HK-2 (cell line): ENCODE measurements around the gene ANKRD18A.

Source experiments
- DNase-seq: peaks from one replicate; pipeline ENCODE4 v3.0.0-alpha.2; 2018; ENCODE audit not compliant: unreplicated experiment

ANKRD18A gene

GRCh38 chr9:38620483-38621433, at the start of gene ANKRD18A:
TSS of gene ANKRD18A (minus strand) at chr9:38620596. CDS start at chr9:38620285, 311 bp downstream.
- DNase-seq: peak; percentile 92

DNA sequence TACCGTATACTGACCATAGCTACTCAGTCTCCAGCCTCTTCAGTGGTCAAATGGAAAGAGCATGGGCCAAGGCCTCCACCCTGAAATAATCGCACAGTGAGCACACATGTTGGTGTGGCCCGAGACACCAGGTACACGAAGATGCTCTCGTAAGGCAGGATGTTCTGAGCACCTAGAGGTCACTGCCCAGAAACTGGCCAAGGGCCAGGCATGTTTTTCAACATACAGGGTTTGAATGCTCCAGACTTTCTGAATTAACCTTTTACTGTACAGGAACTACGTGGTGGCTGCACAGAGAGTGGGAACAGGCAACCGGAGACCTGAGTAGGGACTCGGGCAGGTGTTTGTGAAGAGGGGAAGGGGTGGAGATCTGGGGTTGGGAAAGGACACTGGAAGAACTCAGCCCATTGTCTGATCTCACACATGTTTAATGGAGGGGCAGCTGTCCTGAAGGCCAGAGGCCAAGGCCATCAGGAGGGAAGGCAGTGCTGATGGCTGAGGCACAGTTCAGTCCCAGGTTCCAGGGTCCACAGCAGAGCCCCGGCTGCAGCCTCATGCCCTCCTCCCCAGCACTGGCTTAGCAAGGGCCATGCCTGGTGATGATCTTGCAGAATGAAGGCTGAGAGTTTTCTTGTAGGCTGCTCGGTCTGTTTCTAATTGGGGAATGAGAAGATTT, 48.5 kb upstream of the ANKRD18A start:
- no peak for DNase-seq

GRCh38 chr9:38662763-38663593, 42.6 kb upstream of the ANKRD18A start:
- DNase-seq: no peak

- DNase-seq: no peak
Measured at GRCh38 chr9:38659538-38659937, 39.1 kb upstream of the ANKRD18A start.

DNA sequence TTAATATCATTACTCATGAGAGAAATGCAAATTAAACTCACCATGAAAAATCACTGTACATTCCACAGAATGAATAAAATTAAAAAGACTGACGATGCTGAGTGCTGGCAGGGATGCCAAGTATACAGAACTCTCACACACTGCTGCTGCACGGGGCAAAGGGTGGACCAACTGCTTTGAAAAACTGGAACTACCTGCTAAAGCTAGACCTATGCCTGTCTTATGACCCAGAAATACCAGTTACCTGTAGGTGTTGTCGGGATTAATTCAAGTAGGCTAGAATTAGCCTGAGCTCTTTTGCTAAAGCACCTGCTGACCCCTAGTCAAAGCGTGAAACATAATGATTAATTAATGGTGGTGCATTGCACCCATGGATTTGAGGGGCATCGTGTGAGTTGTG, 36.5 kb upstream of the ANKRD18A start:
- no peak for DNase-seq

DNA sequence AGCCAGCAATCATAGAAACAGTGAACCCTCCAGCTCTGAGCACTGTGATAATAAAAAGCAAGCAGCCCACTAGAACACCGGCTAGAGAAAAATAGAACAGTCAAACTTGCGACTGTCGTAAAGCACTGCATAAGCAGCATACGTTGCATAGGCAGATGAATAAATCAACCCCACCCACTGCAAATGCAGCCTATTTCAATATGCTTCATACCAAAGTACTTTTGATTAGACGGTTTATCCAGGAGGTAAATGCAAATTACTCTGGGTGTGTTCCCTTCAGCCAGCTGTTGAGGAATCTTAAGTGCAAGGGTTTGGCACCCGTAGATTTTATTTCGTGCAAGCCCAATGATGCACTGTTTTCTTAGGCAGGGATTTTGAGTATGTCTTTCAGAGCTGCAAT, 32.1 kb upstream of the ANKRD18A start:
- no peak for DNase-seq

DNA sequence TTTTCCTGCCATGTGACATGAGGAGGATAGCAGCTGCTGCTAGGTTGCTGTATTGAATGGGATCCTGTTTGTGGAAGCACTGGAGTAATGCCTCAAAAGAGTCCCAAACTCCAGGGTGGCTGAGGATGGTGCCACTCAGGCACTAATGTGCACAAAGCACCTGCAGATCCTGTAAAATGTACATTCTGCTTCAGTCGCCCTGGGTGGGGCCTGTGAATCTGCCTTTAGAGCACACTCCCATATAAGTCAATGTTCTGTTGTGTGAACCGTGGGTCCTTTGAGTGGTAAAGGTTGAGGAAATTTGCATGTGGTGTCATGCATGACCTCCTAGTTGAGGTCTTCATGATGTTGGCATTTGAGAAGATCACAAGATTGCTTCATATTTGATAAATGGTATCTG, 31.6 kb upstream of the ANKRD18A start:
- DNase-seq: no peak

DNA sequence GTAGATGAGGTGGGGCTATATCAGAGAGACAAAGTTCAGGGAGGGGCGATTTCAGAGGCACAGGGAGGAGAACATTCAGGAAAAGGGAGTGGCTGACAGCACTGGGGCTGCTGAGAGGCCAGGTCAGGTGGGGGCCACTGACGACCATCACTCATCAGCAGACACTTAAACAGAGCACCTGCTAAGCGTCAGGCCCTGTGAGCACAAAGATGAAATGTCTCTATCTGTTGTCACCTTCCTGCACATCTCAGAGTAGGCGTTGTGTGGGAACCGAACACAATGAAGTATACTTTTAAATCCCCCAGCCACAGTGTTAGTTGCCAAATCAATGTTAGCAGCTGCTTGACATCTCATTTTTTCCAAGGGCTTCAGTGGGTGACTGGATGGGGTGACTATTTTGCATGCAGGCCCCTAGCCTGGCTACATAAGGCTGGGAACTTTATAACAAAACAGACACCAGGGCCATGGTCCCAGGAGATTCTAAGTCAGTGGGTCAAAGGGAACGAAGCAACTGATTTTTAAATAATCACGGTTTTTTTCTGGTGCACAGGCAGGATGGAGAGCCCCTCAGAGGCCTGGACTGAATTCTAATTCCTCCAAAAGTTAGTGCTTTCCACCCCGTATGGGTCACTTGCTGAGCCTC, 31.1 kb upstream of the ANKRD18A start:
- no peak for DNase-seq

- no peak for DNase-seq
Measured at GRCh38 chr9:38650564-38650963, 30.2 kb upstream of the ANKRD18A start.

- no peak for DNase-seq
Measured at GRCh38 chr9:38649731-38650363, 29.5 kb upstream of the ANKRD18A start.

- DNase-seq: no peak
Measured at GRCh38 chr9:38644601-38645000, 24.2 kb upstream of the ANKRD18A start.

DNA sequence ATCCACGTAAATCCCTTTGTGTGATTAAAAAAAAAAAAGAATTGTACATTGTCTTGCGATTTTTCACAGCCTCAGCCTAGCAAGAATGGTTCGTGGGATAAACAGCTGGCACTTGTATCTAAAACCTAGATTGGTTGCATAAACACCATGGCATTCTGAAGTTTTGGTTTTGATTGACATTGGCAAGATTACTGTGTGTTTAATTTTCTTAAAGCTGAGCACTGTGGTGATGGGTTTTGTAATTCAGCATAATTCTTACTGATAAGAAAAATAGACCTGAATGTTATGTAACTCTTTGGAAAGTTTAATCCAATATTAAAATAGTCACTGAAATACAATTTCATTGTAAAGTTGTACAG, 23.4 kb upstream of the ANKRD18A start:
- no peak for DNase-seq

DNA sequence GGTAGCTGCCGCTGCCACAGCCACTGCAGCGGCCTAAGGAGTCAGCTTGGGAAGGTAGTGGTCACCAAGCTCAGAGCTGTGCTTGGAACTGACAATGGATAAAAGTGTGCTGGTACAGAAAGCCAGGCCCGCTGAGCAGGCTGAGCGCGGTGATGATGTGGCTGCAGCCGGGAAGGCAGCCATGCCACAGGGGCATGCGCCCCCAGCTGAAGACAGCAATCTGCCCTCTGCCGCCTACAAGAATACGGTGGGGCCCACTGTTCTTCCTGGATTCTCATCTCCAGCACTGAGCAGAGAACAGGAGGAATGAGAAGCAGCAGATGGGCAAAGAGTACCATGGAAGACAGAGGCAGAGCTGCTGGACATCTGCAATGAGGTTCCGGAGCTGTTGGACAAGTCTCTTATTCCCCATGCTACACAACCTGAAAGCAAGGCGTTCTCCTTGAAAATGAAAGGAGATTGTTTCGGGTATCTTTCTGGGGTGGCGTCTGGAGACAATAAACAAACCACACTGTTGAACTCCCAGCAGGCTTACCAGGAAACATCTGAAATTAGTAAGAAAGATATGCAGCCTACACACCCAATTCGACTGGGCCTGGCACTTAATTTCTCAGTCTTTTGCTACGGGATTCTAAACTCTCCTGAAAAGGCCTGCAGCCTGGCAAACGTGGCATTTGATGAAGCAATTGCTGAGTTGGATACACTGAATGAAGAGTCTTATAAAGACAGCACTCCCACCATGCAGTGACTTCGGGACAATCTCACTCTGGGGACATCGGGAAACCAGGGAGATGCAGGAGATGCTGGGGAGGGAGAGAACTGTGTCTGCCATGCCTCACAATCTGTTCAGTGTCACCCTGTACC, 22.8 kb upstream of the ANKRD18A start:
- DNase-seq: no peak

GRCh38 chr9:38641985-38642864, 21.8 kb upstream of the ANKRD18A start:
- no peak for DNase-seq

- no peak for DNase-seq
Measured at GRCh38 chr9:38641142-38641541, 20.7 kb upstream of the ANKRD18A start.

- DNase-seq: no peak
Measured at GRCh38 chr9:38639577-38639940, 19.2 kb upstream of the ANKRD18A start.

DNA sequence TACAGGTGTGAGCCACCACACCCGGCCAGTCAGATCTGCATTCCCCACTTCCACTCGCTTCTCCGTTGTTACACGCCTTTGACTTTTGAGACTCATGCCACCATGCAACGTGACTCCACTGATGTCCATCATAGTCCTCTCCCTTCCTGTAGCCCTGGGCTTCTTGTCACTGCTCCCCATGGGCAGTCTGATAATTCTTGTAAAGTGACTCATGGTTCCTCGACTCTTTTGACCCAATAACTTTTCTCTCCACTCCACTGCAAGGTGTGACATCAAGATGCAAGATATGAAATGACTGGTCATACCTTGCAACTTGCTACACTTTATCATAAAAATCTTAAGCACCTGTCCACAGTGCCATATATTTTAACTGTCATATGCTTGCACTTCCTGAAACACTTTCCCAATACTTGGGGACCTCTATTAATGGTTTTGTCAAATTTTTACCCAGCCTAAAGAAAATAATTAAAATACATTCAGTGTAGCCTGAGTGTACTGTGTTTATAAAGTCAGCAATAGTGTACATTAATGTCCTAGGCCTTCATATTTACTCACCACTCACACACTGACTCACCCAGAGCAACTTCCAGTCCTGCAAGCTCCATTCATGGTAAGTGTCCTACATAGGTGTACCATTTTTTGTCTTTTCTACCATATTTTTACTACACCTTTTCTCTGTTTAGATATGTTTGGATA, 18.6 kb upstream of the ANKRD18A start:
- DNase-seq: no peak

DNA sequence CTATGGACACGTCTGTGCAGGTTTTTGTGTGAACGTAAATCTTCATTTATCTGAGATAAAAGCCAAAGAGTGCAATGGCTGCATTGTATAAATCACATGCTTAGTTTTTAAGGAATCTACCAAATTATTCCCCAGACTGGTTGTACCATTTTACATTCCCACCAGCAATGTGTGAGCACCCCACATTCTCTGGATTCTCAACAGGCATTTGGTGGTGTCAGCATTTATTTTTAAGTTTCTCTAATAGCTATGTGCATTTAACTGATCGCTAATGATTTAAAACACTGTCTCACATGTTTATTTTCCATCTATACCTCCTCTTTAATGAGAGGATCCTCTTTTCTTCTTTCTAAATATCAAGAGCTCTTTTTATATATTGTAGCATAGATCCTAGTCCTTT, 13.9 kb upstream of the ANKRD18A start:
- DNase-seq: no peak

GRCh38 chr9:38629511-38629910, 9.1 kb upstream of the ANKRD18A start:
- no peak for DNase-seq
